GM12891 (cell line): Measurements from ENCODE around the gene NFATC2.
"Not testable (repeated sequence)": the region's sequence is repeated elsewhere in the genome, so short reads cannot be mapped to it uniquely, and the experiment has no call there.

Source experiments
- DNase-seq: peaks from one replicate; pipeline ENCODE4 v3.0.0; 2011; ENCODE audit warnings: low spot score; ENCODE audit not compliant: insufficient read length
- FAIRE-seq: peaks from 2 replicates; lab custom pipeline; 2011; peaks lifted over from hg19 to GRCh38; lab: Jason Lieb, UNC
- PAX5 ChIP-seq: IDR thresholded peaks from 2 replicates; pipeline ENCODE4 v1.6.1; 2011; ENCODE audit warnings: low read length, moderate library complexity, mild to moderate bottlenecking; ENCODE audit not compliant: insufficient read depth, severe bottlenecking
- POLR2A ChIP-seq: IDR thresholded peaks from 2 replicates; pipeline ENCODE4 v1.6.1; 2011; ENCODE audit warnings: low read depth, low read length, control low read depth
- POLR2AphosphoS5 ChIP-seq: IDR thresholded peaks from 2 replicates; pipeline ENCODE4 v1.6.1; 2011; ENCODE audit warnings: low read depth, low read length, control low read depth
- POU2F2 ChIP-seq: IDR thresholded peaks from 2 replicates; pipeline ENCODE4 v1.6.1; 2011; ENCODE audit warnings: low read depth, mild to moderate bottlenecking, control low read depth, low read length, moderate library complexity
- SPI1 ChIP-seq: IDR thresholded peaks from 2 replicates; pipeline ENCODE4 v1.6.1; 2011; ENCODE audit warnings: low read depth, low read length, control low read depth
- TAF1 ChIP-seq: IDR thresholded peaks from 2 replicates; pipeline ENCODE4 v1.6.1; 2011; ENCODE audit warnings: low read depth, low read length, control low read depth

NFATC2 gene

DNA sequence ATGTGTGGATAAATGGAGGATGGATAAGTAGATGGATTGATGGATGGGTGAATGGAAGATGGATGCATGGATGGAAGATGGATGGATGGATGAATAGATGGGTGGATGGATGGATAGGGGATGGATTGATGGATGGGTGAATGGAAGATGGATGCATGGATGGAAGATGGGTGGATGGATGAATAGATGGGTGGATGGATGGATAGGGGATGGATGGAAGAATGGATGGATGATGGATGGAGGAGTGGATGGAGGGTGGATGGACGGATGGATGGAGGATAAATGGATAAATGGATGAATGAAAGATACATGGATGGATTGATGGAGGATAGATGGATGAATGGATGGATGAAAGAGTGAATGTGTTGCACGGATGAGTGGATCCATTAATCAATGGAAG lies 3.0 kb upstream of the NFATC2 start:
- no peak for DNase-seq
- FAIRE-seq, result no peak
- TF ChIP-seq POLR2AphosphoS5 (no peak), POU2F2 (no peak), TAF1 (no peak), PAX5 (no peak), SPI1 (no peak), POLR2A (no peak)

DNA sequence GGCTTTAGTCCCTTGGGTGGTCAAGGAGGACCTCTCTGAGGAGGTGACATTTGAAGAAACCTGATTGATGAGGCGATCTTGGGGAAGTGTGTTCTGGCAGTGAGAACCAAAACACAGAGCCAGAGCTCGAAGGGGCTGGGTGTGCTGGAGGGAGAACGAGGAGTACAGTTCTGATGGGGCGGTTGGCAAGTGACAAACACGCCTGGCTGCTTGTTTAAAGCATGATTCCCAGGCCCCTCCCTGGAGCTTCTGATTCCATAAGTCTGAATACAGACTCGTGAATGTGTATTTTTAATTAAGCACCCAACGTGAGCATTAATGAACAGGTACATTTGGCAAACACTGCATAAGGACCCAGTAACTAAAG lies 886 bp upstream of the NFATC2 start:
- DNase-seq, result no peak
- no peak for FAIRE-seq
- TF ChIP-seq PAX5 (no peak), POU2F2 (no peak), TAF1 (no peak), POLR2A (no peak), POLR2AphosphoS5 (no peak), SPI1 (no peak)

DNA sequence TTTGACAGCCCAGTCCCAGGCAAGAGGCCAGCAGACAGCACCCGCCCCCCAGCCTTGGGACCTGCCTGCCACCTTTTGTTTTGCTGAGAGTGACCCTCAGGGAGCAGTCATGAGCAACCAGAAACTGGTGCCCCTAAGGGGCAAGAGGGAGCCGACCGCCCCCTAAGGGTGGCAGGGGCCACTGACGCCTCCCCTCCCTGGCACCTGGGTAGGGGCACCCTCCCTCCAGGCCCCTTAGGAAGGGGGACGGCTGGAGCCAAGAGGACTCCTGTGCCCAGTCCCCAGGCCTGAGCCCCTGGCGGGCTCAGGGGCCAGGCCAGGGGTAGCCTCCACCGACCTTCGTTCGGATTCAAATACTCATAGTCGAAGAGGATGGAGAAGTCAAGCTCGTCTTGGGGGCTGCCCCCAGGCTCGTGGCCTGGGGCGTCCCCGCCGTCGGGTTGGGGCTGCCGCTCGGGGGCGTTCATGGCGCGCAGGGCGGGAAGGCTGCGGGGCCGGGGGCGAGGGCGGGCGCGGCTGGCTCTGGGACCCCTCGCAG lies 417 bp downstream of the NFATC2 start:
- FAIRE-seq, result no peak
- DNase-seq, result peak; percentile 37
- no peak for TF ChIP-seq PAX5
- no peak for TF ChIP-seq POLR2AphosphoS5
- TF ChIP-seq TAF1, result no peak
- TF ChIP-seq SPI1, result no peak
- TF ChIP-seq POLR2A, result no peak
- no peak for TF ChIP-seq POU2F2

DNA sequence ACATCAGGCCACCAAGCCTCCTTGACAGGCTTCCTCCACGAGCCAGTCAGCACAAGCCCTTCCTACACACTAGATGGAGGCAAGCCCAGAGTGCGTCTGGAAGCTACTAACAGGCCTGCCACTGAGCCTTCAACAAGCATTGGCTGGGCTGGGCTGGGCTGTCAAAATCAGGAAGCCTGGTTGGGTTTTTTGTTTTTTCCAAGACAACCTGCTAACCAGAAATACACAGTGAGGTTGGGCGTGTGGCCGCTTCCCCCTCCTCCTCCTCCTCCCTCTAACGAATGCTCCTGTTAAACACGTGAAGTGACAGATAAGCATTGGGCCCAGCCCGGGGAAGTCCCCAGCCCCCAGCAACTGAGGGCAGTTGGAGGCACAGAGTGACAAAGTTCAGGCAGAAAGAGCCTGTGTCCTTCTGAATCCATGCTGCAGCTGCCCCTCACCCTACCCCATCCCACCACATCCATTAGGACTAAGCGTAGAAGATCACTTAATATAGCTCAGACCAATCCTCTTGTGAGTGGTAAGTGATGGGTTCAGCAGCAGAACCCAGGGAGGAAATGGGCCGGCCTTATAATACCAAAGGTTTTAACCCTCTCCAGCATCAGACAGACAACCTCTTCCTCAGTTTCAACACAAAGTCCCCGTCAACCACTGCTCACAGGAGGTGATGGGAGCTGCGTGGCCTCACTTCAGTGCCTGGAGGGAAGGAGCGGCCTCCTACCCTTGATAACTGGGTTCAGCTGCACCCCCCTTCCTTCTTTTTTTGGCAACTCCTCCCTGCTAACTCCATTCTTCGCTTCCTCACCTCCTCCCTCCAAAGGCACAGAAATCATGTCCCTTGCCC lies 1.1 kb downstream of the NFATC2 start:
- FAIRE-seq, result no peak
- TF ChIP-seq SPI1 (no peak), PAX5 (no peak), POU2F2 (no peak), TAF1 (no peak)
- DNase-seq, result no peak

DNA sequence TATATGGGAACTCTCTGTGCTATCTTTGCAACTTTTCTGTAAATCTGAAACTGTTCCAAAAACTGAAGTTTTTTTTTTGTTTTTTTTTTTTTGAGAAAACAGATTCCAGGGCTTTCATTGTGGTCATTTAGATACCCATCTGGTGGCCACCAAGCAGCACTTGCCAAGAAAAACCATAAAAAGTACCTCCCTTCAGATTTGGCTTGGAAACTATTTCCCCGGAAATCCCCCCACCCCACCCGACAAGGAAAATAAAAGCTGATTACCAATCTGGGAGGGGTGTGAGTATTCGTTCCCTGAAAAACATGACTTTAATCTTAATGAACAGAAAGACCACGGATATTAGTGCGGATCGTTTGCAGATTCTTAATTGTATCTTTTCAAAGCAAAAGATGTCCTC lies 1.9 kb downstream of the NFATC2 start:
- TF ChIP-seq TAF1 (no peak), PAX5 (no peak), SPI1 (no peak), POLR2AphosphoS5 (no peak), POLR2A (no peak), POU2F2 (no peak)
- FAIRE-seq, result no peak
- no peak for DNase-seq

DNA sequence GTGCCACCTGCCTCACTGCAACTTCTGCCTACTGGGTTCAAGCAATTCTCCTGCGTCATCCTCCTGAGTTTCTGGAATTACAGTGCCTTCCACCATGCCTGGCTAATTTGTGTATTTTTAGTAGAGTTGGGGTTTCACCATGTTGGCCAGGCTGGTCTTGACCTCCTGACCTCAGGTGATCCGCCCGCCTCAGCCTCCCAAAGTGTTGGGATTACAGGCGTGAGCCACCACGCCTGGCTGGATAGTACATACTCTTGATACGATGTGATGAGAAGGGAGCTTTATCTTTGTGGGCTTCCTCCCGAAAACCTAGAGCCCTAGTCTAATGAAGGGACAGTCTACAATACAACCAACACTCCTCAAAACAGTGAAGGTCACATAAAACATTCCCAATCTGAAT lies 2.4 kb downstream of the NFATC2 start:
- FAIRE-seq, DNase-seq: not testable (repeated sequence)

DNA sequence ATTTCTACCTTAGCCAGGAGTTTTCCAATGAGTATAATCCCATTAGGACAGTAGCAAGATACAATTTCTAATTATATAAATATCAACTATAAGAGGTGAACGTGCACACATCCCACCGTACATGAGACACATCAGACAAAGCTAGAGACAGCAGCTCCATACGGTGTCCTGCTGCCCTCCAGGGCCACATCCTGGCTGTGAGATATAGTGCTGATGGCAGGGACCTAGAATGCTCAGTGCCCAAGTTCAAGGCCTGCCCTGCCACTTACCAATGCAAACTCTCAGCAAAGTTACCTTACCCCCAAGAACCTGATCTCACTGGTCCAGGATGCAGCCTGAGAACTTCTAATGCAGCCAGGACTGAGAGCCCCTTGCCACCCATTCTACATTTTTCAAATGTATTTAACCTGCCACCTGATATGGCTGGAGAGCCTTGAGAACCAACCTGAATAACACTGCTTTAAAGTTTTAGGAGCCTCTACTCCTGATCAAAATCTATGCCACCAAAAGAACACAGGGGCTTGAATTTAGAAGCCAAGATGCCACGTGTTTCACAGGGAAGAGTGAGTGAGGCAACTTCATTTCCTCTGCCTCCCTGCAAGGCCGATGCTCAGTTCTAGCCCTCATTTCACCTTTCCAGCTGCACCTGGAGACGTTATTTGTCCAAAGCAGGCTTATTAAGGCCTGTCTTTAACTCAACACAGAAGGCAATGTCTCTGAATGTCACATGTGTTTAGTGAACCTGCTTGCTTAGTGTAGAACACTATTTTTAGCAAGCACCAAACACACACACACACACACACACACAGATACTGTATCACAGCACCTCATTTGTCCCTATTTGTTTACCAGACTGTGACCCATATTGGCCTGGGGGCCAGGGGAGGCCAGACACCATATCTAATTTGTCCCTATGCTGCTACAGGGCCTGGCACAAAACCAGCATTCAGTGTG lies 6.1 kb downstream of the NFATC2 start:
- FAIRE-seq, result no peak
- TF ChIP-seq SPI1 (no peak), TAF1 (no peak), PAX5 (no peak), POLR2AphosphoS5 (no peak), POLR2A (no peak), POU2F2 (no peak)
- DNase-seq, result no peak

DNA sequence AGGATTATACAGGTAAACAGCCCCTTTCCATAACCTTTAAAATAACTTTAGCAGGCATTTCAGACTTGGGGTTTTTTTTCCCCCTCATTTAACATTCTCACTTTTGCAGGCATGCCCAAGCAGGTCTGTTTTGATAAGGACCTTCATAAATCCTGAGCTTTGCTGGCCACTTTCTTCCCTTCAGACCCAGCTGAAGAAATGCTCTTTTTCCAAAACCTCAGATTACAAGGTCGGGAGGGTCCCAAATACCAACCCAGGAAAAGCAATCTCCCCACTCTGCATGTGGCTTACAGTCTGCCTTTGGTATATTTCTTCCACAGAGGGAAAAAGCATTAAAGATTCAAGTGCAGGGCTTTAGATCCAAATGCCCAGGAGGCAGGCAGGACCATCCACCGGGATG lies 6.8 kb downstream of the NFATC2 start:
- TF ChIP-seq PAX5 (no peak), POLR2AphosphoS5 (no peak), POLR2A (no peak), TAF1 (no peak), POU2F2 (no peak), SPI1 (no peak)
- DNase-seq, result no peak
- FAIRE-seq, result no peak

DNA sequence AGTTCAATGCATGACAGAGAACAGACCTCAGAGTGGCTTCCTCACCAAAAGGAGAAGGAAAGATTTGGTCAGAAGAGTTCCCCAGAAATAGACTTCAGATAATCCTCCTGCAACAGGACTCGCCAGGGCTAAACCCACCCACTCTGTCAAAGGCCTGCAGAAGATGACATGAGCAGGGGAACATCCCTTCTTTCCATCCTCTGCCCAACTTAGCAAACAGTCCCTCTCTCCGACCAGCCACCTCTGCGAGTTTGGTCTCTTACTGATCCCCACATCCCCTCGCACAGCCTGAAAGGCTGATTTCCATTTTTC lies 7.5 kb downstream of the NFATC2 start:
- TF ChIP-seq POU2F2 (no peak), POLR2AphosphoS5 (no peak), SPI1 (no peak), TAF1 (no peak), PAX5 (no peak), POLR2A (no peak)
- FAIRE-seq (no peak), DNase-seq (no peak)
